Subcutaneous adipose tissue (tissue), 4 donors: ENCODE measurements around the gene CD55. TPM values are rescaled to one million over a fixed set of nuclear protein-coding genes. Genes with fewer than 3 reads are reported as not detected.

Source experiments
- CTCF ChIP-seq: fragments of 450-650 bp; IDR thresholded peaks from one replicate; pipeline ENCODE4 v1.5.1; 2016; ENCODE audit warnings: low read depth, mild to moderate bottlenecking, control low read depth, antibody characterized with exemption, moderate library complexity
- total RNA-seq, 4 donors: library from RNA; depleted of rRNA; stranded (reverse); fragments of >200 nt; gene quantifications; one replicate each; pipeline ENCODE4 v1.1.0, GENCODE V29; 2016

The CD55 gene
- total RNA-seq, 4 donors from 2014 or later, result 29.6 to 105 (median 74.4) TPM

GRCh38 chr1:207306603-207307002, 14.9 kb upstream of the CD55 start:
- no peak for TF ChIP-seq CTCF

GRCh38 chr1:207308451-207309190, 12.9 kb upstream of the CD55 start:
- TF ChIP-seq CTCF, result no peak

GRCh38 chr1:207309745-207310273, 11.7 kb upstream of the CD55 start:
- no peak for TF ChIP-seq CTCF

GRCh38 chr1:207311888-207312603, 9.4 kb upstream of the CD55 start:
- TF ChIP-seq CTCF, result no peak

- TF ChIP-seq CTCF, result no peak
Measured at GRCh38 chr1:207312604-207312920, 8.9 kb upstream of the CD55 start.

GRCh38 chr1:207313131-207313530, 8.3 kb upstream of the CD55 start:
- no peak for TF ChIP-seq CTCF

GRCh38 chr1:207314816-207315215, 6.7 kb upstream of the CD55 start:
- TF ChIP-seq CTCF, result no peak
